ENCODE measurements around the gene FGF2.

The FGF2 gene

GRCh38 chr4:122946142-122946541 is 119.5 kb downstream of the FGF2 start:
- DNase-seq = no peak
